IPS DF 6.9 (cell line): ENCODE results near the gene OR6J1.
"Not testable (repeated sequence)": the region's sequence is repeated elsewhere in the genome, so short reads cannot be mapped to it uniquely, and the experiment has no call there.

Experiments used
- DNase-seq: peaks from one replicate; pipeline ENCODE4 v3.0.0-alpha.2; 2013; ENCODE audit warnings: low read depth, low spot score
- H3K27ac ChIP-seq: one replicate; pipeline ENCODE4 v1.5.1; 2013; ENCODE audit warnings: low read length, control low read depth
- H3K27me3 ChIP-seq: 2 replicates; pipeline ENCODE4 v1.6.1; 2013; ENCODE audit warnings: mild to moderate bottlenecking, low read length; ENCODE audit not compliant: control insufficient read depth, insufficient read depth
- H3K36me3 ChIP-seq: 2 replicates; pipeline ENCODE4 v1.6.1; 2013; ENCODE audit warnings: low read length; ENCODE audit not compliant: control insufficient read depth, insufficient read depth
- H3K4me1 ChIP-seq: 2 replicates; pipeline ENCODE4 v1.6.1; 2013; ENCODE audit warnings: low read length; ENCODE audit not compliant: control insufficient read depth, insufficient read depth
- H3K4me3 ChIP-seq: 2 replicates; pipeline ENCODE4 v1.5.1; 2013; ENCODE audit warnings: mild to moderate bottlenecking, low read length
- H3K9me3 ChIP-seq: 2 replicates; pipeline ENCODE4 v1.6.1; 2013; ENCODE audit warnings: low read length, inconsistent platforms; ENCODE audit not compliant: control insufficient read depth, insufficient read depth
- WGBS: extraction: QIAGEN DNeasy Blood & Tissue Kit; methylation state at CpG from one replicate; pipeline ENCODE4 v1.1.7; 2013; ENCODE audit warnings: mixed read lengths, missing lambda C conversion rate; ENCODE audit not compliant: insufficient read length, insufficient coverage; 5-methylcytosine and 5-hydroxymethylcytosine counted together

The OR6J1 gene

GRCh38 chr14:22644305-22644635, at the start of gene OR6J1:
Gene OR6J1, minus strand, starts transcription at chr14:22644352. Its CDS starts 9,541 bp downstream, at chr14:22634811.
- Histone ChIP-seq H3K36me3 (no peaks in the 10 kb centered on the region), H3K9me3 (no peaks in the 10 kb centered on the region), H3K27me3 (no peaks in the 10 kb centered on the region), H3K27ac (no peak within 1 kb of the TSS), H3K4me3 (no peak within 1 kb of the TSS), H3K4me1 (no peaks in the 10 kb centered on the region)
- no CpG with 5 or more reads among the region's 1 CpG for WGBS
- no peak for DNase-seq

GRCh38 chr14:22692194-22692593, 48.0 kb upstream of the OR6J1 start:
- no peaks in the 10 kb centered on the region for H3K36me3 ChIP-seq
- DNase-seq: no peak
- no peaks in the 10 kb centered on the region for H3K9me3 ChIP-seq
- no peak overlapping the region for H3K4me3 ChIP-seq
- H3K4me1 ChIP-seq: no peaks in the 10 kb centered on the region
- no peaks in the 10 kb centered on the region for H3K27me3 ChIP-seq
- H3K27ac ChIP-seq: no peak overlapping the region

GRCh38 chr14:22691171-22691570, 47.0 kb upstream of the OR6J1 start:
- H3K27me3 ChIP-seq: no peaks in the 10 kb centered on the region
- no peaks in the 10 kb centered on the region for H3K9me3 ChIP-seq
- H3K36me3 ChIP-seq: no peaks in the 10 kb centered on the region
- no CpG with 5 or more reads among the region's 2 CpGs for WGBS
- peaks cover 2% of the 10 kb centered on the region; the same call in 1 of the 2 replicates for H3K4me1 ChIP-seq
- no peak for DNase-seq
- H3K4me3 ChIP-seq: no peak overlapping the region
- H3K27ac ChIP-seq: no peak overlapping the region

DNA sequence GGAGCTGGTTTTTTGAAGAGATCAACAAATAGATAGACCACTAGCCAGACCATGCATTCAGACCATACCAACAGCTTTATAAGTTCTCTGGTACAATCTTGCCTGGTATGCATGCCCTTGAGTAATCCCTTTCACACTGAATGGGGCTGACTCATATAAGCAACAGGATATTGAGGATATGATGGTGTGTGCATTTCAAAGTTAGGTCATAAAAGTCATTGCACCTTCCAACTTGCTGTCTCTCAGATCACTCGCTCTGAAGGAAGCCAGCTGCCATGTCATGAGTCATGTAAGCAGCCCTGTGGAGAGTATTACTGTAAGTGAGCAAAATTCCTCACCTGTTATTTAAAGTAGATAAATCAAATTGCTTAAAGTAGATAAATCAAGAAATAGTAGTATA, 45.0 kb upstream of the OR6J1 start:
- Histone ChIP-seq H3K36me3 (no peaks in the 10 kb centered on the region), H3K4me1 (peaks cover 6% of the 10 kb centered on the region), H3K4me3 (no peak overlapping the region), H3K9me3 (no peaks in the 10 kb centered on the region), H3K27me3 (no peaks in the 10 kb centered on the region), H3K27ac (no peak overlapping the region)
- WGBS: no CpG with 5 or more reads among the region's 1 CpG
- DNase-seq: no peak

GRCh38 chr14:22687969-22688368, 43.8 kb upstream of the OR6J1 start:
- not testable (repeated sequence) for H3K9me3 ChIP-seq, H3K4me3 ChIP-seq, H3K27ac ChIP-seq, H3K27me3 ChIP-seq, H3K36me3 ChIP-seq, H3K4me1 ChIP-seq, DNase-seq
- WGBS: no CpG with 5 or more reads among the region's 3 CpGs

GRCh38 chr14:22686176-22686611, 42.0 kb upstream of the OR6J1 start:
- H3K4me1 ChIP-seq, DNase-seq, H3K36me3 ChIP-seq, H3K27me3 ChIP-seq, H3K9me3 ChIP-seq, H3K4me3 ChIP-seq, H3K27ac ChIP-seq: not testable (repeated sequence)
- WGBS: no CpG with 5 or more reads among the region's 6 CpGs

DNA sequence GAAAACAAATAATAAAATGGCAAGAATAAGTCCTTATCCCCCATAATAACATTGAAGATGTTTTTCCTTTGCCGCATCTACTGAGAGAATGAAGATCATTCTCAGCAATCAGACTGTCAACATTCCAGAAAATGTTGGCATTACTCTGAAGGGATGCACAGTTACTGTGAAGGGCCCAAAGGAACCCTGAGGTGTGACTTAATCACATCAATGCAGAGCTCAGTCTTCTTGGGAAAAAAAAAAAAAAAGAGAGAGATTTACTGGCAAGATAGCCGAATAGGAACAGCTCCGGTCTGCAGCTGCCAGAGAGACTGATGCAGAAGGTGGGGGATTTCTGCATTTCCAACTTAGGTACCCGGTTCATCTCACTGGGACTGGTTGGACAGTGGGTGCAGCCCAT, 41.3 kb upstream of the OR6J1 start:
- Histone ChIP-seq H3K27me3 (no peaks in the 10 kb centered on the region), H3K4me1 (peaks cover 6% of the 10 kb centered on the region), H3K36me3 (no peaks in the 10 kb centered on the region), H3K9me3 (no peaks in the 10 kb centered on the region), H3K4me3 (no peak overlapping the region), H3K27ac (no peak overlapping the region)
- no peak for DNase-seq
- no CpG with 5 or more reads among the region's 4 CpGs for WGBS

- H3K27ac ChIP-seq: not testable (repeated sequence)
- no CpG with 5 or more reads among the region's 3 CpGs for WGBS
Measured at GRCh38 chr14:22683428-22683827, 39.3 kb upstream of the OR6J1 start.

DNA sequence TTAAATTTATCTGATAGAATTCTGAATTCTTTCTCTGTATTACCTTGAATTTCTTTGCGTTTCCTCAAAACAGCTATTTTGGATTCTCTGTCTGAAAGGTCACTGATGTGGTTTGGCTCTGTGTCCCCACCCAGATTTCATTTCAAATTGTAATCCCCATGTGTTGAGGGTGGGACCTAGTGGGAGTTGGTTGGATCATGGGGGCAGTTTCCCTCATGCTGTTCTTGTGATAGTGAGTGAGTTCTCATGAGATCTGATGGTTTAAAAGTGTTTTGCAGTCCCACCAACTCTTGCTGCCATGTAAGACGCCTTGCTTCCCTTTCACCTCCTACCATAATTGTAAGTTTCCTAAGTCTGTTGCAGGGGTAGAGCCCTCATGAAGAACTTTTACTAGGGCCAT, 34.1 kb upstream of the OR6J1 start:
- no CpG with 5 or more reads among the region's 2 CpGs for WGBS
- Histone ChIP-seq H3K27me3 (no peaks in the 10 kb centered on the region), H3K27ac (no peak overlapping the region), H3K4me3 (no peak overlapping the region), H3K36me3 (no peaks in the 10 kb centered on the region), H3K4me1 (no peaks in the 10 kb centered on the region), H3K9me3 (no peaks in the 10 kb centered on the region)
- DNase-seq: no peak

More at GRCh38 chr14:22683428-22683827, 39.3 kb upstream of the OR6J1 start:
- not testable (repeated sequence) for H3K9me3 ChIP-seq, H3K4me3 ChIP-seq, H3K4me1 ChIP-seq, DNase-seq, H3K27me3 ChIP-seq, H3K36me3 ChIP-seq

DNA sequence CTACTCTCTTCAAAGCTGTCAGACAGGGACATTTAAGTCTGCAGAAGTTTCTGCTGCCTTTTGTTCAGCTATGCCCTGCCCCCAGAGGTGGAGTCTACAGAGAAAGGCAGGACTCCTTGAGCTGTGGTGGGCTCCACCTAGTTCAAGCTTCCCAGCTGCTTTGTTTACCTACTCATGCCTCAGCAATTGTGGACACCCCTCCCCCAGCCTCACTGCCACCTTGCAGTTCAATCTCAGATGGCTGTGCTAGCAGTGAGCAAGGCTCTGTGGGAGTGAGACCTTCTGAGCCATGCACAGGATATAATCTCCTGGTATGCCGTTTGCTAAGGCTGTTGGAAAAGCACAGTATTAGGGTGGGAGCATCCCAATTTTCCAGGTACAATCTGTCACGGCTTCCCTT, 33.4 kb upstream of the OR6J1 start:
- not testable (repeated sequence) for DNase-seq, H3K4me1 ChIP-seq, H3K4me3 ChIP-seq, H3K9me3 ChIP-seq, H3K27ac ChIP-seq, H3K27me3 ChIP-seq, H3K36me3 ChIP-seq
- no CpG with 5 or more reads among the region's 2 CpGs for WGBS

DNA sequence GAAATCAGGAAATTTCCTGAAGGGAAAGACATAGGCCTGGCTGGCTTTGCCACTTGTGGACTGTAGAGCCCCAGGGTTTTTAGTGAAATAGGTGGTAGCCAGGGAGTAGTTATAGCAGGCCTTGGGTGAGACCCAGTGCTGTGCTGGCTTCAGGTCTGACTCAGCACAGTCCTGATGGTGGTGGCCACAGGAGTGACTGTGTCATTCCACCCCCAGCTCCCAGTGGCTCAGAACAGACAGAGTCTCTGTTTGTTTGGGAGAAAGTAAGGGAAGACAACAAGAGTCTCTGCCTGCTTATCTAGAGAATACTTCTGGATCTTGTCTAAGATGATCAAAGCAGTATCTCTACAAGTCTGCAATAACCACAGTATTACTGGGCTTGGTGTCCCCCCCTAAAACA, 27.5 kb upstream of the OR6J1 start:
- Histone ChIP-seq H3K4me1 (no peaks in the 10 kb centered on the region), H3K9me3 (no peaks in the 10 kb centered on the region), H3K27me3 (no peaks in the 10 kb centered on the region), H3K27ac (no peak overlapping the region), H3K4me3 (no peak overlapping the region), H3K36me3 (no peaks in the 10 kb centered on the region)
- DNase-seq: no peak
